K562 (cell line): ENCODE results near the gene BCORL1. TPM values are rescaled to one million over a fixed set of nuclear protein-coding genes. Genes with fewer than 3 reads are reported as not detected.
A peak's percentile ranks its signal among the peaks of the same experiment; 100 is the strongest.

Source experiments
- KAT8 ChIP-seq: fragments of 450-650 bp; IDR thresholded peaks from 2 replicates; pipeline ENCODE4 v1.6.1; 2016; ENCODE audit warnings: low read depth, mild to moderate bottlenecking
- MXI1 ChIP-seq: IDR thresholded peaks from 2 replicates; pipeline ENCODE4 v1.6.1; 2011; ENCODE audit warnings: low read depth, mild to moderate bottlenecking, improper control_type of control experiment, low read length
- MYBL2 ChIP-seq, 2 experiments: fragments of 450-650 bp in 1 of 2; sonication (generic) in 1 of 2; formaldehyde crosslinking in 1 of 2; IDR thresholded peaks; 2 replicates each; pipeline versions ENCODE4 v1.6.1 to v1.8.1; 2017 to 2022; ENCODE audit warnings: borderline replicate concordance in 1 of 2, inconsistent platforms in 1 of 2, low read depth in 1 of 2, mild to moderate bottlenecking in 1 of 2, missing genetic modification reagents in 1 of 2, moderate library complexity in 1 of 2
- PHB2 ChIP-seq: fragments of 450-650 bp; IDR thresholded peaks from 2 replicates; pipeline ENCODE4 v1.6.1; 2017; ENCODE audit warnings: low read depth
- POLR2H ChIP-seq: IDR thresholded peaks from 2 replicates; pipeline ENCODE4 v1.6.1; 2016; ENCODE audit warnings: missing genetic modification characterization, low read depth, mild to moderate bottlenecking, control low read depth, missing compliant biosample characterization, moderate library complexity
- PTBP1 ChIP-seq: fragments of 200-400 bp; formaldehyde crosslinking; IDR thresholded peaks from 2 replicates; pipeline ENCODE4 v1.6.1; 2017; ENCODE audit warnings: low read depth, low read length
- RB1 ChIP-seq: fragments of 450-650 bp; IDR thresholded peaks from 2 replicates; pipeline ENCODE4 v1.6.1; 2017; ENCODE audit warnings: low read depth, mild to moderate bottlenecking
- RFX5 ChIP-seq: IDR thresholded peaks from 2 replicates; pipeline ENCODE4 v1.6.1; 2011; ENCODE audit warnings: low read depth, mild to moderate bottlenecking, improper control_type of control experiment, low read length
- SP1 ChIP-seq: sonication (generic); formaldehyde crosslinking; IDR thresholded peaks from 2 replicates; pipeline ENCODE4 v1.8.1; 2022; ENCODE audit warnings: mild to moderate bottlenecking, missing genetic modification reagents
- TBP ChIP-seq: optimal IDR thresholded peaks from 2 replicates; pipeline ENCODE3; 2011; ENCODE audit warnings: low read depth, low read length, improper control_type of control experiment
- ZBTB8A ChIP-seq: fragments of 450-650 bp; IDR thresholded peaks from 2 replicates; pipeline ENCODE4 v1.6.1; 2018; ENCODE audit warnings: mild to moderate bottlenecking, moderate library complexity; ENCODE audit not compliant: partially characterized antibody
- ZNF143 ChIP-seq: sonication (generic); formaldehyde crosslinking; IDR thresholded peaks from 2 replicates; pipeline ENCODE4 v1.9.0; 2022; ENCODE audit warnings: mild to moderate bottlenecking, missing genetic modification reagents
- ZNF232 ChIP-seq: sonication (generic); formaldehyde crosslinking; IDR thresholded peaks from 2 replicates; pipeline ENCODE4 v1.8.0; 2022; ENCODE audit warnings: mild to moderate bottlenecking, missing genetic modification reagents
- ZNF518B ChIP-seq: fragments of 250-450 bp; sonication (Bioruptor Pico); IDR thresholded peaks from 2 replicates; pipeline ENCODE4 v1.5.0; 2021; ENCODE audit warnings: mild to moderate bottlenecking, moderate library complexity
- ZNF561 ChIP-seq: fragments of 450-650 bp; formaldehyde crosslinking; conservative IDR thresholded peaks from 2 replicates; pipeline ENCODE4 v1.4.0; 2020; ENCODE audit warnings: mild to moderate bottlenecking, moderate library complexity
- polyA plus RNA-seq, 8 experiments: library from polyadenylated mRNA; depleted of rRNA in 4 of 8; stranded (reverse) in 5 of 8; unstranded in 3 of 8; fragments of >200 nt; fragmentation: Nextera tagmentation in 2 of 8; fragmentation: Illumina TruSeq in 1 of 8; extraction: Ambion mirVana in 2 of 8; extraction: Trizol in 1 of 8; gene quantifications; 2 replicates each; pipeline versions ENCODE4 v1.2.1 to v1.2.3, GENCODE V29; 2011 to 2014; ENCODE audit warnings: inconsistent platforms in 1 of 8, missing spikeins in 1 of 8
- total RNA-seq, 7 experiments: library from RNA; depleted of rRNA in 6 of 7; stranded (reverse); fragments of >200 nt in 6 of 7; fragmentation: Illumina TruSeq in 2 of 7; extraction: Trizol in 2 of 7; gene quantifications; 2 replicates each; pipeline versions ENCODE4 v1.2.1 to v1.2.3, GENCODE V29; 2011 to 2021; ENCODE audit warnings: low replicate concordance in 1 of 7
- TF ChIP-seq, protein P1 (sequence below), 2 experiments: fragments of 150-350 bp in 1 of 2; IDR thresholded peaks; 2 replicates each; pipeline ENCODE4 v1.6.1; 2012 to 2016; ENCODE audit warnings: low read depth in 2 of 2, low read length in 2 of 2, mild to moderate bottlenecking in 1 of 2, moderate library complexity in 1 of 2
- TF ChIP-seq, protein P2 (sequence below): IDR thresholded peaks from 3 replicates; pipeline ENCODE4 v1.6.1; 2011; ENCODE audit warnings: borderline replicate concordance, mild to moderate bottlenecking; ENCODE audit not compliant: insufficient read length, insufficient read depth
- TF ChIP-seq, protein P3 (sequence below): fragments of 450-650 bp; IDR thresholded peaks from 2 replicates; pipeline ENCODE4 v1.6.1; 2016; ENCODE audit warnings: mild to moderate bottlenecking

BCORL1 gene
- total and polyA plus RNA-seq, 9 of the 15 experiments (the other 6 are each of a cell fraction or from before 2014, with no cell fraction given), result 0.48 to 29.6 (median 2.1) TPM

DNA sequence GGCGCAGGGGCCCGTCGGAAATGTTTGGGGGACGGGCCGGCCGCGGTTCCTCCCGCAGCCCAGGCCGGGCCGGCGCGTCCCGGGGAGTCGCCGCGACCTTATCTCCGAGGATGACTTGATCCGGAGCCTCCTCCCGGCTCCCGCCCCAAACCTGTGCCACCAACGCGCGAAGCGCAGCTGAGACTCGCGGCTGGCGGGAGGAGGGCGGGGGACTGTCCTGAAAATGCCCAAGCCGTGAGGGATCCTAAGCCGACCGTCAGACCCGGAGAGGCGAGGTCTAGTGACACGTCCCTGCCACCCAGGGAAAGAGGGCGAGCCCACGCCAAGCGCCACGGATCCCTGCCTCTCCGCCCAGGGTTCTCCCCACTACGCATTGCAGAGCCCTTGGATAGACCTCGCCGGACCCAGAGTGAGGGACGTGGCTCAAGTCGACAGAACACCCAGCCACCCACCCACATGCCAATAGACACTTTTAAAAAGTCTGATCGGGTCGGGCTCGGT, 49.6 kb upstream of the BCORL1 start (continued):
- TF ChIP-seq, protein P1, sequence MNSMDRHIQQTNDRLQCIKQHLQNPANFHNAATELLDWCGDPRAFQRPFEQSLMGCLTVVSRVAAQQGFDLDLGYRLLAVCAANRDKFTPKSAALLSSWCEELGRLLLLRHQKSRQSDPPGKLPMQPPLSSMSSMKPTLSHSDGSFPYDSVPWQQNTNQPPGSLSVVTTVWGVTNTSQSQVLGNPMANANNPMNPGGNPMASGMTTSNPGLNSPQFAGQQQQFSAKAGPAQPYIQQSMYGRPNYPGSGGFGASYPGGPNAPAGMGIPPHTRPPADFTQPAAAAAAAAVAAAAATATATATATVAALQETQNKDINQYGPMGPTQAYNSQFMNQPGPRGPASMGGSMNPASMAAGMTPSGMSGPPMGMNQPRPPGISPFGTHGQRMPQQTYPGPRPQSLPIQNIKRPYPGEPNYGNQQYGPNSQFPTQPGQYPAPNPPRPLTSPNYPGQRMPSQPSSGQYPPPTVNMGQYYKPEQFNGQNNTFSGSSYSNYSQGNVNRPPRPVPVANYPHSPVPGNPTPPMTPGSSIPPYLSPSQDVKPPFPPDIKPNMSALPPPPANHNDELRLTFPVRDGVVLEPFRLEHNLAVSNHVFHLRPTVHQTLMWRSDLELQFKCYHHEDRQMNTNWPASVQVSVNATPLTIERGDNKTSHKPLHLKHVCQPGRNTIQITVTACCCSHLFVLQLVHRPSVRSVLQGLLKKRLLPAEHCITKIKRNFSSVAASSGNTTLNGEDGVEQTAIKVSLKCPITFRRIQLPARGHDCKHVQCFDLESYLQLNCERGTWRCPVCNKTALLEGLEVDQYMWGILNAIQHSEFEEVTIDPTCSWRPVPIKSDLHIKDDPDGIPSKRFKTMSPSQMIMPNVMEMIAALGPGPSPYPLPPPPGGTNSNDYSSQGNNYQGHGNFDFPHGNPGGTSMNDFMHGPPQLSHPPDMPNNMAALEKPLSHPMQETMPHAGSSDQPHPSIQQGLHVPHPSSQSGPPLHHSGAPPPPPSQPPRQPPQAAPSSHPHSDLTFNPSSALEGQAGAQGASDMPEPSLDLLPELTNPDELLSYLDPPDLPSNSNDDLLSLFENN (IDR thresholded peaks at IDR 0.05; ENCODE audit: low read depth in 2 of 2, low read length in 2 of 2), result no peak
- TF ChIP-seq RB1 (no peak; the same call in 1 of the 2 replicates), ZNF518B (no peak), ZBTB8A (no peak), SP1 (CRISPR knock-in tag) (no peak), ZNF232 (CRISPR knock-in tag) (no peak), ZNF561 (CRISPR knock-in tag) (no peak), PTBP1 (no peak), POLR2H (no peak), ZNF143 (CRISPR knock-in tag) (no peak), MYBL2 (IDR thresholded peaks at IDR 0.05; ENCODE audit: low read depth) (no peak), MYBL2 (CRISPR knock-in tag; IDR thresholded peaks at IDR 0.05; ENCODE audit: borderline replicate concordance) (no peak), PHB2 (no peak), RFX5 (no peak), TBP (peak; percentile 32), MXI1 (no peak), KAT8 (no peak)
- TF ChIP-seq, protein P2, sequence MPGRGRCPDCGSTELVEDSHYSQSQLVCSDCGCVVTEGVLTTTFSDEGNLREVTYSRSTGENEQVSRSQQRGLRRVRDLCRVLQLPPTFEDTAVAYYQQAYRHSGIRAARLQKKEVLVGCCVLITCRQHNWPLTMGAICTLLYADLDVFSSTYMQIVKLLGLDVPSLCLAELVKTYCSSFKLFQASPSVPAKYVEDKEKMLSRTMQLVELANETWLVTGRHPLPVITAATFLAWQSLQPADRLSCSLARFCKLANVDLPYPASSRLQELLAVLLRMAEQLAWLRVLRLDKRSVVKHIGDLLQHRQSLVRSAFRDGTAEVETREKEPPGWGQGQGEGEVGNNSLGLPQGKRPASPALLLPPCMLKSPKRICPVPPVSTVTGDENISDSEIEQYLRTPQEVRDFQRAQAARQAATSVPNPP, result no peak
- TF ChIP-seq, protein P3, sequence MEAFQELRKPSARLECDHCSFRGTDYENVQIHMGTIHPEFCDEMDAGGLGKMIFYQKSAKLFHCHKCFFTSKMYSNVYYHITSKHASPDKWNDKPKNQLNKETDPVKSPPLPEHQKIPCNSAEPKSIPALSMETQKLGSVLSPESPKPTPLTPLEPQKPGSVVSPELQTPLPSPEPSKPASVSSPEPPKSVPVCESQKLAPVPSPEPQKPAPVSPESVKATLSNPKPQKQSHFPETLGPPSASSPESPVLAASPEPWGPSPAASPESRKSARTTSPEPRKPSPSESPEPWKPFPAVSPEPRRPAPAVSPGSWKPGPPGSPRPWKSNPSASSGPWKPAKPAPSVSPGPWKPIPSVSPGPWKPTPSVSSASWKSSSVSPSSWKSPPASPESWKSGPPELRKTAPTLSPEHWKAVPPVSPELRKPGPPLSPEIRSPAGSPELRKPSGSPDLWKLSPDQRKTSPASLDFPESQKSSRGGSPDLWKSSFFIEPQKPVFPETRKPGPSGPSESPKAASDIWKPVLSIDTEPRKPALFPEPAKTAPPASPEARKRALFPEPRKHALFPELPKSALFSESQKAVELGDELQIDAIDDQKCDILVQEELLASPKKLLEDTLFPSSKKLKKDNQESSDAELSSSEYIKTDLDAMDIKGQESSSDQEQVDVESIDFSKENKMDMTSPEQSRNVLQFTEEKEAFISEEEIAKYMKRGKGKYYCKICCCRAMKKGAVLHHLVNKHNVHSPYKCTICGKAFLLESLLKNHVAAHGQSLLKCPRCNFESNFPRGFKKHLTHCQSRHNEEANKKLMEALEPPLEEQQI, result no peak
